Ovary (tissue), 3 donors: ENCODE data around the gene PAFAH2.

ENCODE experiments used
- EP300 ChIP-seq: sonication (generic); formaldehyde crosslinking; IDR thresholded peaks from one replicate; pipeline ENCODE4 v1.6.1; 2017; ENCODE audit warnings: antibody characterized with exemption
- POLR2A ChIP-seq: fragments of 450-650 bp; IDR thresholded peaks from one replicate; pipeline ENCODE4 v1.6.1; 2017; ENCODE audit warnings: antibody characterized with exemption, mild to moderate bottlenecking, moderate library complexity
- TF ChIP-seq, protein P1 (sequence below), 3 donors: fragments of 450-650 bp in 2 of 3; fragments of 200-600 bp in 1 of 3; IDR thresholded peaks; one replicate each; pipeline versions ENCODE4 v1.5.1 to v1.8.0; 2016 to 2022; ENCODE audit warnings: antibody characterized with exemption in 3 of 3, mild to moderate bottlenecking in 1 of 3
- donor health status: DM: no; HTN: no; CAD: no.

DNA sequence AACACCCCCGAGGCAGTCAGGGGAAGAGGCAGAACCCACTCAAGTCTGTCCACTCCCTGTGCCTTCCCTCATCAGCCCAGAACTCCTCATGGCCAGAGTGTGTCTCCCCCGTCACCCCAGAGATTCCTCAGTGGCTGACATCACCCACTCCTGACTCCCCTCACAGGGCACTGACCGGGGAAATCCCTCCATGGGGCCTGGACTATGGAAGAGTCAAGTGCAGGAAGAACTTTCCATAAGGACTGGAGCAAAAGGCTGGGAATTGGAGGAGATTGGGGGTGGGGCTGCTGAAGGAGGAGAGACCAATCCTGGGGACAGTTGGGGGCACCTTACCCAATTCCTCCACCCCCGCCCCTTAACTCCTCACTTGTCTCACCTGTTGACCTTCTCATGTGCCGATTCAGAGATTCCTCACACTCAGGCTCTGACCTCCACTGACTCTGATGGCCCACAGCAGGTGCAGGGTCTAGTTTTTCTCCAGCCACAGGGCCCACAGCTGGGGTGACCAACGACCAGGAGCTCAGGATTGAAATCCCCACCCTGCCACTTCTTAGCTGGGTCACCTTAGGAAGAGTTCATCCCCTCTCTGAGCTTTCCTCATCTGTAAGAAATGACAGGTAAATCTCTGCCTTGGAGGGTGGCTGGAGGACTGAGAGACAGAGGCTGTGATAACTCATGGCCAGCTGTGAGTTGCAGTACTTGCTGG lies 23.2 kb upstream of the PAFAH2 start:
- TF ChIP-seq, protein P1, sequence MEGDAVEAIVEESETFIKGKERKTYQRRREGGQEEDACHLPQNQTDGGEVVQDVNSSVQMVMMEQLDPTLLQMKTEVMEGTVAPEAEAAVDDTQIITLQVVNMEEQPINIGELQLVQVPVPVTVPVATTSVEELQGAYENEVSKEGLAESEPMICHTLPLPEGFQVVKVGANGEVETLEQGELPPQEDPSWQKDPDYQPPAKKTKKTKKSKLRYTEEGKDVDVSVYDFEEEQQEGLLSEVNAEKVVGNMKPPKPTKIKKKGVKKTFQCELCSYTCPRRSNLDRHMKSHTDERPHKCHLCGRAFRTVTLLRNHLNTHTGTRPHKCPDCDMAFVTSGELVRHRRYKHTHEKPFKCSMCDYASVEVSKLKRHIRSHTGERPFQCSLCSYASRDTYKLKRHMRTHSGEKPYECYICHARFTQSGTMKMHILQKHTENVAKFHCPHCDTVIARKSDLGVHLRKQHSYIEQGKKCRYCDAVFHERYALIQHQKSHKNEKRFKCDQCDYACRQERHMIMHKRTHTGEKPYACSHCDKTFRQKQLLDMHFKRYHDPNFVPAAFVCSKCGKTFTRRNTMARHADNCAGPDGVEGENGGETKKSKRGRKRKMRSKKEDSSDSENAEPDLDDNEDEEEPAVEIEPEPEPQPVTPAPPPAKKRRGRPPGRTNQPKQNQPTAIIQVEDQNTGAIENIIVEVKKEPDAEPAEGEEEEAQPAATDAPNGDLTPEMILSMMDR (IDR thresholded peaks at IDR 0.05) = no peak
- TF ChIP-seq POLR2A = no peak
- TF ChIP-seq EP300 = no peak
